DOHH2 (cell line): ENCODE measurements around the gene CETP.

Experiments used
- H3F3A ChIP-seq: fragments of 200-600 bp; sonication (generic), shearing (Covaris generic); 2 replicates; pipeline ENCODE4 v1.6.0; 2016; ENCODE audit warnings: antibody characterized with exemption, mild to moderate bottlenecking; ENCODE audit not compliant: control insufficient read depth, insufficient read depth
- H3K27ac ChIP-seq: fragments of 200-600 bp; sonication (generic); 2 replicates; pipeline ENCODE4 v1.5.1; 2014; ENCODE audit warnings: low read depth, mild to moderate bottlenecking, low read length, moderate library complexity
- H3K27me3 ChIP-seq: fragments of 200-600 bp; sonication (generic); 2 replicates; pipeline ENCODE4 v1.6.1; 2014; ENCODE audit warnings: mild to moderate bottlenecking, low read length, mixed read lengths; ENCODE audit not compliant: control insufficient read depth
- H3K36me3 ChIP-seq: fragments of 200-600 bp; sonication (generic); 2 replicates; pipeline ENCODE4 v1.6.1; 2014; ENCODE audit warnings: mild to moderate bottlenecking, low read length, moderate library complexity, mixed read lengths; ENCODE audit not compliant: control insufficient read depth
- H3K4me1 ChIP-seq: fragments of 200-600 bp; sonication (generic); 2 replicates; pipeline ENCODE4 v1.6.1; 2014; ENCODE audit warnings: mild to moderate bottlenecking, low read length, mixed read lengths; ENCODE audit not compliant: control insufficient read depth
- H3K4me2 ChIP-seq: fragments of 200-600 bp; sonication (generic); 2 replicates; pipeline ENCODE4 v1.6.0; 2014; ENCODE audit warnings: mild to moderate bottlenecking, low read length, moderate library complexity
- H3K4me3 ChIP-seq: fragments of 200-600 bp; sonication (generic); 2 replicates; pipeline ENCODE4 v1.5.1; 2014; ENCODE audit warnings: mild to moderate bottlenecking, low read length, mixed read lengths
- H3K79me2 ChIP-seq: fragments of 200-600 bp; sonication (generic); 2 replicates; pipeline ENCODE4 v1.6.1; 2014; ENCODE audit warnings: mild to moderate bottlenecking, low read length, mixed read lengths; ENCODE audit not compliant: control insufficient read depth
- H3K9me2 ChIP-seq: fragments of 200-600 bp; sonication (generic); replicated peaks from 2 replicates; pipeline ENCODE4 v1.6.1; 2014; ENCODE audit warnings: mild to moderate bottlenecking, low read length, mixed read lengths; ENCODE audit not compliant: control insufficient read depth
- H3K9me3 ChIP-seq: fragments of 200-600 bp; sonication (generic); 2 replicates; pipeline ENCODE4 v1.6.1; 2014; ENCODE audit warnings: antibody characterized with exemption, low read length, mixed read lengths; ENCODE audit not compliant: control insufficient read depth, insufficient read depth
- H4K20me1 ChIP-seq: fragments of 200-600 bp; sonication (generic); 2 replicates; pipeline ENCODE4 v1.6.0; 2014; ENCODE audit warnings: low read depth, mild to moderate bottlenecking, antibody characterized with exemption, low read length, moderate library complexity; ENCODE audit not compliant: control insufficient read depth, insufficient read depth
- EZH2phosphoT487 ChIP-seq: fragments of 200-600 bp; sonication (generic); IDR thresholded peaks from 2 replicates; pipeline ENCODE4 v1.6.1; 2017; ENCODE audit warnings: borderline replicate concordance, mild to moderate bottlenecking, antibody characterized with exemption, low read length, moderate library complexity, mixed read lengths
- TF ChIP-seq, protein P1 (sequence below): fragments of 200-600 bp; sonication (generic); IDR thresholded peaks from one replicate; pipeline ENCODE4 v1.5.1; 2014; ENCODE audit warnings: antibody characterized with exemption, mild to moderate bottlenecking, low read depth, low read length; ENCODE audit not compliant: poor library complexity, severe bottlenecking

The CETP gene

DNA sequence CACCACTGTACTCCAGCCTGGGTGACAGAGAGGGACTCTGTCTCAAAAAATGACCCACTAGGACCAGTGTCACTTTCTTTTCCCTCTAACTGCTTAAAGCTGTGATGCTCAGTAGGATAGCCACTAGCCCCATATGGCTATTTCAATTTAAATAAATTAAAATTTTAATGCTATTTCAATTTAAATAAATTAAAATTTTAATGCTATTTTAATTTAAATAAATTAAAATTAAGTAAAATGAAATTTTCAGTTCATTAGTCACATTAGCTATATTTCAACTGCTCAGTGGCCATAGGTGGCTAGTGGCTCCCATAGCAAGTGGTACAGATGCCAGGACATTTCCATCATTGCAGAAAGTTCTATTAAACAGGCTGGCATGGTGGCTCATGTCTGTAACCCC lies 70.6 kb downstream of the CETP start:
- H3K27ac ChIP-seq, result no peak overlapping the region
- H3K79me2 ChIP-seq, result no peaks in the 10 kb centered on the region
- no peaks in the 10 kb centered on the region for H3K9me2 ChIP-seq
- H3K9me3 ChIP-seq, result no peaks in the 10 kb centered on the region
- H3K36me3 ChIP-seq, result no peaks in the 10 kb centered on the region
- no peaks in the 10 kb centered on the region for H3K27me3 ChIP-seq
- H3F3A ChIP-seq, result no peaks in the 10 kb centered on the region
- H3K4me3 ChIP-seq, result no peak overlapping the region
- H3K4me1 ChIP-seq, result peaks cover 13% of the 10 kb centered on the region
- TF ChIP-seq EZH2phosphoT487, result no peak
- TF ChIP-seq, protein P1, sequence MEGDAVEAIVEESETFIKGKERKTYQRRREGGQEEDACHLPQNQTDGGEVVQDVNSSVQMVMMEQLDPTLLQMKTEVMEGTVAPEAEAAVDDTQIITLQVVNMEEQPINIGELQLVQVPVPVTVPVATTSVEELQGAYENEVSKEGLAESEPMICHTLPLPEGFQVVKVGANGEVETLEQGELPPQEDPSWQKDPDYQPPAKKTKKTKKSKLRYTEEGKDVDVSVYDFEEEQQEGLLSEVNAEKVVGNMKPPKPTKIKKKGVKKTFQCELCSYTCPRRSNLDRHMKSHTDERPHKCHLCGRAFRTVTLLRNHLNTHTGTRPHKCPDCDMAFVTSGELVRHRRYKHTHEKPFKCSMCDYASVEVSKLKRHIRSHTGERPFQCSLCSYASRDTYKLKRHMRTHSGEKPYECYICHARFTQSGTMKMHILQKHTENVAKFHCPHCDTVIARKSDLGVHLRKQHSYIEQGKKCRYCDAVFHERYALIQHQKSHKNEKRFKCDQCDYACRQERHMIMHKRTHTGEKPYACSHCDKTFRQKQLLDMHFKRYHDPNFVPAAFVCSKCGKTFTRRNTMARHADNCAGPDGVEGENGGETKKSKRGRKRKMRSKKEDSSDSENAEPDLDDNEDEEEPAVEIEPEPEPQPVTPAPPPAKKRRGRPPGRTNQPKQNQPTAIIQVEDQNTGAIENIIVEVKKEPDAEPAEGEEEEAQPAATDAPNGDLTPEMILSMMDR, result no peak
- no peaks in the 10 kb centered on the region for H4K20me1 ChIP-seq
- no peak overlapping the region for H3K4me2 ChIP-seq

DNA sequence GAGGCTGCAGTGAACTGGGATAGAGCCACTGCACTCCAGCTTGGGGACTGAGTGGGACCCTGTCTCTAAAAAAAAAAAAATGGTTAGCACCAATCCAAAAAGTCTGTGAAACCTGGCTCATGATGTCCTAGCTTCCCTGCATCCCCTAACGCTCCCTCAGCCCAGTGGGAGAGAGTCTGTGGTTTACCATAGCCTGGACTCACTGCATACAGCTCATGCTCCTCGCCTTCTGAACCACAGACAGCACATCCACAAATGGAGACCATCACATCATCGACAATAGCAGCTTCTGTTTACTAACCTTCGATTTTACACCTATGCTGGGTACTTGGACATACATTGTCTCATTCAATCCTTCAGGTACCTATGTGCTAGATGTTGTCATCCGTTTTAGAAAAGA lies 71.2 kb downstream of the CETP start:
- Histone ChIP-seq H3K4me1 (peaks cover 17% of the 10 kb centered on the region), H3K27ac (no peak overlapping the region), H3K9me2 (no peaks in the 10 kb centered on the region), H3K27me3 (no peaks in the 10 kb centered on the region), H3K4me2 (no peak overlapping the region), H3K4me3 (no peak overlapping the region), H4K20me1 (no peaks in the 10 kb centered on the region), H3K36me3 (no peaks in the 10 kb centered on the region; the same call in 1 of the 2 replicates), H3F3A (peaks cover 1% of the 10 kb centered on the region; the same call in 1 of the 2 replicates), H3K79me2 (no peaks in the 10 kb centered on the region), H3K9me3 (no peaks in the 10 kb centered on the region)
- TF ChIP-seq, protein P1, result no peak
- no peak for TF ChIP-seq EZH2phosphoT487
